Epithelial cell of prostate (primary cell): Measurements from ENCODE around the gene GOLGA5.
A peak's percentile ranks its signal among the peaks of the same experiment; 100 is the strongest.
"Not testable (repeated sequence)": the region's sequence is repeated elsewhere in the genome, so short reads cannot be mapped to it uniquely, and the experiment has no call there.

Experiments used
- DNase-seq: peaks from one replicate; pipeline ENCODE4 v3.0.0-alpha.2; 2011; ENCODE audit warnings: low read depth, low spot score
- H3K27ac ChIP-seq: fragments of 450-650 bp; 2 replicates; pipeline ENCODE4 v1.5.1; 2017; ENCODE audit warnings: mild to moderate bottlenecking

GOLGA5 gene

DNA sequence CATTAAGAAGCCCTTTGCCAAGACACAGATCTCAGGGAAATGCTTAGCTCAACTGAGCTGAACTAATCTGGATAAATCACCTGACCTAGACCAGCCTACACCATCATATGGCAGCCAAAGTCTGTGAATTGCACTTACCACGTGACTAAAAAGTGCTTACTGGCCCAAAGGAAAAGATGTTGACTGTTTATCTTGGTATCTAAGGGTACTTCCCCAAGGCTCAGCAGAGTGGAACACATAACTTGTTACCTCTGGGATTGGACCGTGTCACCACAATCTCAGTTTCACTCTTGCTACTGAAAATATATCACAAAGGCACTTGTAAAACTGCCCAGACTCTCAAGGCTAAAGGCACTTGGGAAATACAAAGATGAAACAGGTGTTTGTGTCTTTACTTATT lies 18.8 kb upstream of the GOLGA5 start:
- H3K27ac ChIP-seq, DNase-seq: not testable (repeated sequence)

DNA sequence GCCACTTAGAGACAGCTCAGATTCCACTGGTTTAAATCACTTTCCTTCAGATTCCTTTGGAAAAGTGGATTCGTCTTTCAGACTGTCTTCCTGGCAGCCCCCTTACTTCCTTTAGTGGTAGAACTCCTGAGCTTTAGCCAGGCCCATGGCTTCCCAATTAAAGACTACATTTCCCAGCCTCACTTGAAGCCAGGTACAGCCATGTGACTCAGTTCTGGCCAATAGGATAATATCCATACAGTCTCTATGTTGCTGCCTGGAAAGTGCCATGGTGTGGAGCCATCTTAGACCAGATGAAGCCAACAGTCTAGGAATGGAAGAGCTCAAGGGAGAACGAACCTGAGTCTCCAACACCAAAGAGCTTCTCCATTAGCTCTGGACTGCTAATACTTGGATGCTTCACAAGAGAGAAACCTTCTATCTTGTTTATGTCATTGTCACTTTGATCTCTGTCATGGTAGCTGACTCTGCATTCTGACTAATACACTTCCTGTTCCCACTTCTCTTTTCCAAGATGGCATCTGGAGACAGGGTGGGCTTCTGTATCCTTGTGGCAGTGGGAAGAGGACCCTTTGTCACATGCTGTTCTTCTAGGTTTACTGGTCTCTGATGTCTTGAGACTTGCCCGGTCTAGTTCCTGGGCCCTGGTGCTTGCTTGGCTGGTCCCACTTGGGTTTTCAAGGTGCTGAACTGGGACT lies 15.1 kb upstream of the GOLGA5 start:
- DNase-seq, H3K27ac ChIP-seq: not testable (repeated sequence)

GRCh38 chr14:92780444-92781232 lies 13.5 kb upstream of the GOLGA5 start:
- no peak for DNase-seq

DNA sequence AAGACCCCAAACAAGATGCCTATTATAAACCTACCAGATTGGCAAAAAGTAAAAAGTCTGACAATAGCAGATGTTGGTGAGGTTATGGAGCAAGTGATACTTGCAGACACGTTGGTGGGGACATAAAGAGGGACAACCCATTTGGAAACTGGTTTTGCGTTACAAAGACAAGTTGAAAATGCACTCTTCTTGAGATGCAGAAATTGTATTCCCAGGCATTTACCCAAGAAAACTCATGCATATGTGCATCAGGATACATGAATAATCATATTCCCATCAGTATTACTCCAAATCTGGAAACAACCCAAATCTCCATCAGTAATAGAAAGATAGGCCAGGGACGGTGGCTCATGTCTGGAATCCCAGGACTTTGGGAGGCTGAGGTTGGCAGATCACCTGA lies 12.8 kb upstream of the GOLGA5 start:
- no peak overlapping the region for H3K27ac ChIP-seq
- no peak for DNase-seq

More at GRCh38 chr14:92780444-92781232, 13.5 kb upstream of the GOLGA5 start:
- no peak overlapping the region for H3K27ac ChIP-seq

DNA sequence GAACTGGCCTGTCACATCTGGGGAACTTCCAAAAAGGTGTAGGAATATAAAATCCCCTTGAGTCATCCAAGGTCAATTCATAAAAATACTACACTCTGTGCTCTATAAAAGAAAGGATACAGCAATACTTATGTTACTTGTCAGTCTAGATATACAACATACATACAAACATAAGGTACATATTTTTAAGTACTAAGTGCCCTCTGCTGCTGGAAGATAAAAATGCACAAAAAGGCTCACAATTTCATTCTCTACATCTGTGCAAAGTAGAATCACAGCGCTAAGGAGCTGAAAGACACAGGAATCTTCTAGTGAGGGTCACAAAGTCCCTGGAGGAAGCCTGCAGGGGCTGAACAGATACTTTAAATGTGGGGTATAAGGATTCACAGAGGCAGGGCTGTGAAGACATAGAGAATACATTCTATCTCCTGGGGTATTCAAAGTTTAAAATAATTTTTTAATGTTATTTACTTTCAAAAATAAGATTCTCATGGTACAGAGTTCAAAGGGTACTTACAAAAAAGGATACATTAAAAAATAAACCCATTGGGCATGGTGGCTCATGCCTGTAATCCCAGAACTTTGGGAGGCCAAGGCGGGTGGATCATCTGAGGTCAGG lies 10.2 kb upstream of the GOLGA5 start:
- no peak for DNase-seq
- no peak overlapping the region for H3K27ac ChIP-seq

GRCh38 chr14:92785667-92786426 lies 8.3 kb upstream of the GOLGA5 start:
- DNase-seq: no peak
- peak overlapping the region; percentile 82 for H3K27ac ChIP-seq

DNA sequence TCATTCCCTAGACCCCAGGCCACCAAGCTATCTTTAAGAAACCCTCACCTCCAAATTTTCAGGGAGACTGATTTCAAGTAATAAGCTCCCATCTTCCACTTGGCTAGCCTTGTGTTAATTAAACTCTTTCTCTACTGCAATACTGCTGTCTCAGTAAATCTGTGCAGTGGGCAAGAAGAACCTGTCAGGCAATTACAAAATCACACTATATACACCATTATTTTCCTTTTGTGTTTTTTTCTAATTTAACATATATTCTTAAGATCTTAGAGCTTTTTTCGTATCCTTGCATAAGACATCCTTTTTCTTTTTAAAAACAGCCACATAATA lies 7.7 kb upstream of the GOLGA5 start:
- no peak for DNase-seq
- peak overlapping the region; percentile 82 for H3K27ac ChIP-seq

- peak overlapping the region; percentile 82 for H3K27ac ChIP-seq
- no peak for DNase-seq
Observed at GRCh38 chr14:92787554-92787953, 6.6 kb upstream of the GOLGA5 start.

GRCh38 chr14:92789457-92790089 lies 4.5 kb upstream of the GOLGA5 start:
- no peak for DNase-seq
- H3K27ac ChIP-seq: no peak overlapping the region

DNA sequence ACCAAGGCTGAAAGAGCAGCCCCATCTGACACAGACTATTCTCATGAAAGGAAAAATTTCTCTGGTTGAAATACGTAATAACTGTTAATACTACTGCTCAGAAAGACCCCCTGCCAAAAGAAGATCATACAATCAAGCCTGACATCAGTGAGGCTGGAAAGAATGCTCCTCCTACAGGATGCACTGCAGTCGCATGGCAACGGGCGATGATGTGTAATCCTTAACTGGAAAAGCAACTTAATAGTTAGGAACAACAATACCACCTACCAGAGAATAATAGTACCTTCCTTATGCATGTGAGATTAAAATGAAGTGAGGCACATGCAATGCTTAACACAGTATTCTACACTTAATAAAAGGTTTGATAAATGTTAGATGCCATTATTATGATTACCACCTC lies 1.2 kb upstream of the GOLGA5 start:
- peak overlapping the region; percentile 91 for H3K27ac ChIP-seq
- no peak for DNase-seq

DNA sequence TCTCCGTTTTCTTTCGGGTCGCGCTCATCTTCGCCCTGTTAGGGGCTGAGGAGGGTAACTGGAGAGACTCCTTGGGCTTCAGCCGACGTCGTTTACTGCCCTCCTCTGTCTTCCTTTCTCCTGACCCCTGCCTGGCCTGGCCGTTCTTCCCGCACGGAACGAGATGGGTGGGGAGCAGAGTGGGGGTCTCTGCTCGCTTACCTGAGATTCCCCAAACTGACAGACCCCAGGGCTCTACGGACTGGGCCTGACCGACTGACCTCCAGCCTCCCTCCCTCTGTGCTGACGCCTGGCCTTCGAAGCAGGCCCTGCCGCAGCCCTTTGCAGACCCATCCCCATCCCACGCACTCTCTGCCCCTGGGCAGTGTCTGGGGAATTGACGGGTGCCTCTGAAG lies 439 bp downstream of the GOLGA5 start:
- peak overlapping the region; percentile 91 for H3K27ac ChIP-seq
- DNase-seq: no peak

GRCh38 chr14:92794961-92795360 lies 856 bp downstream of the GOLGA5 start:
- peak overlapping the region; percentile 91 for H3K27ac ChIP-seq

GRCh38 chr14:92797935-92798653 lies 4.0 kb downstream of the GOLGA5 start:
- no peak overlapping the region for H3K27ac ChIP-seq
- DNase-seq: no peak

More at GRCh38 chr14:92794961-92795360, 856 bp downstream of the GOLGA5 start:
- DNase-seq: no peak

DNA sequence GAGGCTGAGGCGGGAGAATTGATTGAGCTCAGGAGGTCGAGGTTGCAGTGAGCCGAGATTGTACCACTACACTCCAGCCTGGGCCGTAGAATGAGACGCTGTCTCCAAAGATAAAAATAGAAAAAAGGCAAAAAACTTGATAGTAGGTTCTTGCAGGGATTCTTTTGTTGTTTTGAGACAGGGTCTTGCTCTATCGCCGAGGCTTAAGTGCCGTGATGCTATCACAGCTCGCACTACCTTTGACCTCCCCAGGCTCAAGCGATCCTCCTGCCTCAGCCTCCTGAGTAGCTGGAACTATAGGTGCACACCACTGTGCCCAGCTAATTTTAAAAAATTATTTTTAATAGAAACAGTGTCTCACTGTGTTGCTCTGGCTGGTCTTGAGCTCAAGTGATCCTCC lies 4.7 kb downstream of the GOLGA5 start:
- no peak overlapping the region for H3K27ac ChIP-seq
- no peak for DNase-seq

- H3K27ac ChIP-seq: no peak overlapping the region
- no peak for DNase-seq
Observed at GRCh38 chr14:92800012-92800411, 5.9 kb downstream of the GOLGA5 start.

DNA sequence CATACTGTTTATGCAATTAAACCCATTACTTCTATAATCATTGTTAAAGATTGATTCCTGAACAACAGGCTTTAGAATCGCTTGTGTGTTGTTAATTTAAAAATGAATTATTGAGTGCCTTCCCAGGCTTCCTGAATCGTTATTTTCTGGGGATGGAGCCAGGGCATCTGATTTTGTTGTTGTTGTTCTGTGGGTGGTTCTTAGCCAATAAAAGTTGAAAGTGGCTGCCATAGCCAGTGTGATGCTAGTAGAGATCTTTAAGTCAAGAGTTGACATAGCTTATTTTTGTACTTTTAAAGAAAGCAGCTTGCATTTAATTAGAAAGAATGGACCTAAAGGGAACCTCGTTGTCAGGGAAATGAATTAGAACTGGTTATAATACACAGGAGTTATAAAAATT lies 6.4 kb downstream of the GOLGA5 start:
- no peak overlapping the region for H3K27ac ChIP-seq

GRCh38 chr14:92801917-92802316 lies 7.8 kb downstream of the GOLGA5 start:
- H3K27ac ChIP-seq: no peak overlapping the region
- DNase-seq: no peak

More for the DNA sequence above, 6.4 kb downstream of the GOLGA5 start:
- DNase-seq: no peak

GRCh38 chr14:92802678-92803077 lies 8.6 kb downstream of the GOLGA5 start:
- H3K27ac ChIP-seq: no peak overlapping the region
- DNase-seq: no peak

- no peak overlapping the region for H3K27ac ChIP-seq
- no peak for DNase-seq
Observed at GRCh38 chr14:92813201-92813600, 19.1 kb downstream of the GOLGA5 start.
